H1 (cell line): ENCODE measurements around the gene OLFML2A. TPM values are rescaled to one million over a fixed set of nuclear protein-coding genes. Genes with fewer than 3 reads are reported as not detected.

Experiments used
- CTCF ChIA-PET: fragments of 300-600 bp; sonication (Branson Sonifier 250); formaldehyde crosslinking; loops from one replicate; lab custom pipeline; 2021; ENCODE audit not compliant: partially characterized antibody; lab: Charles Lee
- POLR2A ChIA-PET: fragments of 300-600 bp; sonication (Branson Sonifier 250); formaldehyde crosslinking; loops from one replicate; lab custom pipeline; 2021; ENCODE audit warnings: inconsistent platforms; ENCODE audit not compliant: partially characterized antibody; lab: Charles Lee
- DNase-seq, 2 experiments: peaks; one replicate each; pipeline versions ENCODE4 v3.0.0 to v3.0.0-alpha.2; 2010 to 2022; ENCODE audit warnings: low spot score in 2 of 2, low read depth in 1 of 2, mixed read lengths in 1 of 2
- FAIRE-seq: peaks from 2 replicates; lab custom pipeline; 2011; peaks lifted over from hg19 to GRCh38; lab: Jason Lieb, UNC
- H2AFZ ChIP-seq: 2 replicates; pipeline ENCODE4 v1.8.1; 2012; ENCODE audit warnings: low read length, inconsistent platforms
- H2AK5ac ChIP-seq: 2 replicates; pipeline ENCODE4 v1.6.1; 2013; ENCODE audit warnings: low read depth, low read length
- H2BK120ac ChIP-seq: replicated peaks from 2 replicates; pipeline ENCODE3; 2013; ENCODE audit warnings: low read depth, low read length, inconsistent platforms
- H2BK12ac ChIP-seq: 2 replicates; pipeline ENCODE4 v1.6.1; 2013; ENCODE audit warnings: low read depth, low read length
- H2BK15ac ChIP-seq: 2 replicates; pipeline ENCODE4 v1.6.1; 2013; ENCODE audit warnings: low read length
- H2BK20ac ChIP-seq: 2 replicates; pipeline ENCODE4 v1.6.1; 2013; ENCODE audit warnings: low read length
- H2BK5ac ChIP-seq: 2 replicates; pipeline ENCODE4 v1.6.1; 2013; ENCODE audit warnings: low read depth, low read length
- H3K14ac ChIP-seq: 2 replicates; pipeline ENCODE4 v1.6.1; 2013; ENCODE audit warnings: inconsistent platforms; ENCODE audit not compliant: insufficient read length
- H3K18ac ChIP-seq: 2 replicates; pipeline ENCODE4 v1.6.1; 2013; ENCODE audit warnings: low read length; ENCODE audit errors: extremely low read depth
- H3K23ac ChIP-seq: 2 replicates; pipeline ENCODE4 v1.6.1; 2013; ENCODE audit warnings: inconsistent platforms; ENCODE audit not compliant: insufficient read length
- H3K23me2 ChIP-seq: 2 replicates; pipeline ENCODE4 v1.6.1; 2013; ENCODE audit warnings: low read depth, low read length
- H3K27ac ChIP-seq: 2 replicates; pipeline ENCODE4 v1.6.1; 2011; ENCODE audit warnings: low read depth, low read length, inconsistent platforms
- H3K27me3 ChIP-seq, 4 experiments: replicated peaks in 1 of 4; 1 replicate in 1 of 4; 2 replicates in 3 of 4; pipeline versions ENCODE4 v1.6.1 to v1.8.1; 2011 to 2013; ENCODE audit warnings: low read length in 3 of 4, mild to moderate bottlenecking in 3 of 4, inconsistent platforms in 2 of 4, mixed read lengths in 2 of 4, moderate library complexity in 1 of 4; ENCODE audit not compliant: control insufficient read depth in 3 of 4, insufficient read depth in 3 of 4; ENCODE audit errors: extremely low read depth in 1 of 4
- H3K36me3 ChIP-seq, 4 experiments: 2 replicates each; pipeline versions ENCODE4 v1.6.1 to v1.8.1; 2011 to 2013; ENCODE audit warnings: mild to moderate bottlenecking in 4 of 4, low read length in 3 of 4, moderate library complexity in 2 of 4, control low read depth in 1 of 4, inconsistent platforms in 1 of 4; ENCODE audit not compliant: insufficient read depth in 4 of 4, control insufficient read depth in 2 of 4
- H3K4ac ChIP-seq: replicated peaks from 2 replicates; pipeline ENCODE3; 2013; ENCODE audit warnings: low read length, low read depth, mixed read lengths, inconsistent platforms; ENCODE audit not compliant: insufficient read length
- H3K4me1 ChIP-seq, 4 experiments: replicated peaks in 1 of 4; 1 replicate in 1 of 4; 2 replicates in 3 of 4; pipeline versions ENCODE4 v1.6.1 to v1.8.1; 2011 to 2013; ENCODE audit warnings: low read length in 3 of 4, inconsistent platforms in 2 of 4, mixed read lengths in 1 of 4; ENCODE audit not compliant: insufficient read depth in 4 of 4, control insufficient read depth in 3 of 4
- H3K4me2 ChIP-seq, 2 experiments: 2 replicates each; pipeline versions ENCODE4 v1.6.1 to v1.8.1; 2011 to 2013; ENCODE audit warnings: low read depth in 2 of 2, low read length in 2 of 2, control low read depth in 1 of 2, inconsistent platforms in 1 of 2, mild to moderate bottlenecking in 1 of 2; ENCODE audit not compliant: insufficient read depth in 1 of 2
- H3K4me3 ChIP-seq, 4 experiments: fragments of 200-600, 300-600 bp in 1 of 4; sonication (generic), shearing (Covaris generic), sonication (Bioruptor Twin) in 1 of 4; 2 replicates each; pipeline versions ENCODE4 v1.5.1 to v1.8.1; 2011 to 2016; ENCODE audit warnings: low read length in 4 of 4, low read depth in 3 of 4, control low read depth in 2 of 4, inconsistent platforms in 2 of 4, mild to moderate bottlenecking in 2 of 4, mixed read lengths in 1 of 4, moderate library complexity in 1 of 4; ENCODE audit not compliant: insufficient read depth in 2 of 4; ENCODE audit errors: extremely low read depth in 1 of 4
- H3K56ac ChIP-seq: replicated peaks from 2 replicates; pipeline ENCODE3; 2013; ENCODE audit warnings: low read depth, mild to moderate bottlenecking, mixed read lengths, low read length, inconsistent platforms; ENCODE audit not compliant: insufficient read length
- H3K79me1 ChIP-seq: 2 replicates; pipeline ENCODE4 v1.6.1; 2013; ENCODE audit warnings: low read depth, low read length, control low read depth
- H3K79me2 ChIP-seq, 2 experiments: 2 replicates each; pipeline versions ENCODE4 v1.6.1 to v1.8.1; 2012 to 2013; ENCODE audit warnings: low read length in 2 of 2, mild to moderate bottlenecking in 2 of 2, inconsistent platforms in 1 of 2; ENCODE audit not compliant: insufficient read depth in 2 of 2, control insufficient read depth in 1 of 2
- H3K9ac ChIP-seq, 4 experiments: replicated peaks in 1 of 4; 1 replicate in 1 of 4; 2 replicates in 3 of 4; pipeline versions ENCODE4 v1.6.1 to v1.8.1; 2011 to 2013; ENCODE audit warnings: low read depth in 3 of 4, low read length in 3 of 4, control low read depth in 2 of 4, mild to moderate bottlenecking in 2 of 4, moderate library complexity in 2 of 4, inconsistent platforms in 1 of 4; ENCODE audit errors: extremely low read depth in 1 of 4
- H3K9me3 ChIP-seq, 2 experiments: 2 replicates each; pipeline versions ENCODE4 v1.6.1 to v1.8.1; 2012 to 2013; ENCODE audit warnings: mild to moderate bottlenecking in 2 of 2, moderate library complexity in 2 of 2, control low read depth in 1 of 2, inconsistent platforms in 1 of 2, low read depth in 1 of 2, low read length in 1 of 2, mixed read lengths in 1 of 2; ENCODE audit not compliant: insufficient read depth in 2 of 2
- H4K20me1 ChIP-seq, 2 experiments: replicated peaks in 1 of 2; 2 replicates each; pipeline versions ENCODE3 to v1.8.1; 2011 to 2013; ENCODE audit warnings: inconsistent platforms in 2 of 2, low read length in 2 of 2, mild to moderate bottlenecking in 1 of 2; ENCODE audit not compliant: insufficient read depth in 2 of 2, control insufficient read depth in 1 of 2
- H4K5ac ChIP-seq: 2 replicates; pipeline ENCODE4 v1.6.1; 2013; ENCODE audit warnings: low read length, low read depth, mixed read lengths, inconsistent platforms; ENCODE audit not compliant: insufficient read length
- H4K8ac ChIP-seq: 2 replicates; pipeline ENCODE4 v1.8.0; 2013; ENCODE audit warnings: mild to moderate bottlenecking, moderate library complexity, low read length, inconsistent platforms; ENCODE audit not compliant: insufficient read depth; ENCODE audit errors: extremely low read depth
- H4K91ac ChIP-seq: replicated peaks from 2 replicates; pipeline ENCODE3; 2013; ENCODE audit warnings: low read length, mixed read lengths, inconsistent platforms; ENCODE audit not compliant: insufficient read length
- MAX ChIP-seq: IDR thresholded peaks from 2 replicates; pipeline ENCODE4 v1.6.1; 2012; ENCODE audit warnings: inconsistent platforms
- SIN3A ChIP-seq, 2 experiments: IDR thresholded peaks in 1 of 2; conservative IDR thresholded peaks in 1 of 2; 2 replicates each; pipeline ENCODE4 v1.6.1; 2011 to 2012; ENCODE audit warnings: low read length in 2 of 2, improper control_type of control experiment in 1 of 2, low read depth in 1 of 2, mild to moderate bottlenecking in 1 of 2
- WGBS, 2 experiments: shearing (Covaris generic) in 1 of 2; methylation state at CpG; one replicate each; pipeline versions ENCODE4 v1.1.6 to v1.1.7; 2013 to 2015; ENCODE audit warnings: low lambda C conversion rate in 2 of 2, mixed read lengths in 2 of 2, inconsistent platforms in 1 of 2, low coverage in 1 of 2, missing lambda C conversion rate in 1 of 2; ENCODE audit not compliant: insufficient replicate concordance in 2 of 2, insufficient coverage in 1 of 2, insufficient read length in 1 of 2; ENCODE audit errors: extremely low coverage in 1 of 2, missing lambda C conversion rate in 1 of 2; 5-methylcytosine and 5-hydroxymethylcytosine counted together
- polyA plus RNA-seq, 7 experiments: library from polyadenylated mRNA; depleted of rRNA in 3 of 7; stranded (reverse) in 5 of 7; unstranded in 2 of 7; fragments of >200 nt in 5 of 7; fragments of 200-250 nt in 2 of 7; gene quantifications; 1 replicate in 5 of 7; 2 replicates in 1 of 7; 4 replicates in 1 of 7; pipeline versions ENCODE4 v1.2.1 to v1.2.3, GENCODE V29; 2011 to 2013; ENCODE audit warnings: missing spikeins in 2 of 7, mixed read lengths in 2 of 7
- total RNA-seq: library from RNA; stranded (reverse); fragmentation: NEBNext Ultra II Directional; extraction: Animal tissue kit (Norgen Biotek cat#: 25700); gene quantifications from 2 replicates; pipeline ENCODE4 v1.2.1, GENCODE V29; 2021

Gene OLFML2A
- total and polyA plus RNA-seq, 2 of the 8 experiments (the other 6 are each of a cell fraction or from before 2014, with no cell fraction given): 7.8 to 11.5 TPM

GRCh38 chr9:124773473-124774128, 3.3 kb upstream of the OLFML2A start:
- Histone ChIP-seq H3K23ac (no peak overlapping the region), H2AK5ac (no peak overlapping the region), H3K79me2 (peaks cover 2 to 17% of the 10 kb centered on the region in 2 experiments; a peak in 2 of 4 replicates), H2BK20ac (no peak overlapping the region), H3K18ac (no peak overlapping the region), H4K20me1 (peaks cover 7 to 8% of the 10 kb centered on the region in 2 experiments), H2AFZ (no peak overlapping the region), H3K9ac (no peak overlapping the region), H3K79me1 (no peaks in the 10 kb centered on the region), H3K4ac (no peak overlapping the region), H3K9me3 (no peaks in the 10 kb centered on the region)
- no peak for FAIRE-seq
- ChIA-PET CTCF (interaction anchor here (0.7 to 17.6 kb wide), 24 partner anchors 8 to 390 kb away, joined by 3 to 1300 read pairs (median 5); partner anchors contain the start of genes ARPC5L, RPL35 and WDR38), POLR2A (interaction anchor here (0.8 to 13.5 kb wide), 6 partner anchors 12 to 180 kb away, joined by 3 to 396 read pairs (median 4); partner anchors contain the start of genes ARPC5L, RPL35 and WDR38)
- TF ChIP-seq MAX (no peak), SIN3A (conservative IDR thresholded peaks at IDR 0.05 in 1 of 2, IDR thresholded peaks at IDR 0.05 in 1 of 2; ENCODE audit: low read depth in 1 of 2, low read length in 2 of 2) (no peak)
- TF ChIP-seq, all 59 proteins: peak for 0
- WGBS, 2 experiments: 96% methylated on average over 1 of the region's 1 CpG; no CpG with 5 or more reads in 1 of the 2 experiments
- Histone ChIP-seq H3K36me3 (no peaks in the 10 kb centered on the region), H2BK12ac (no peak overlapping the region), H3K27me3 (peaks cover 0 to 10% (median 6%) of the 10 kb centered on the region in 4 experiments; a peak in 6 of 7 replicates), H4K91ac (no peak overlapping the region), H4K5ac (no peak overlapping the region), H3K4me2 (no peak overlapping the region), H3K14ac (no peak overlapping the region), H3K56ac (no peak overlapping the region), H2BK120ac (no peak overlapping the region), H3K4me3 (no peak overlapping the region), H2BK15ac (0 out of 2 replicates have a peak overlapping the region, but pooled peaks have one; percentile 29), H3K27ac (no peak overlapping the region), H4K8ac (no peak overlapping the region), H3K23me2 (peaks cover 12% of the 10 kb centered on the region), H2BK5ac (no peak overlapping the region), H3K4me1 (peaks cover 3 to 13% (median 5%) of the 10 kb centered on the region in 4 experiments)
- DNase-seq: no peak
